Left lung (tissue), 10 donors: ENCODE results near the gene E4F1. TPM values are rescaled to one million over a fixed set of nuclear protein-coding genes. Genes with fewer than 3 reads are reported as not detected.
"Not testable (repeated sequence)": the region's sequence is repeated elsewhere in the genome, so short reads cannot be mapped to it uniquely, and the experiment has no call there.

Experiments used
- ATAC-seq: fragments of 200-7000 bp; cut with Tn5 transposase; one replicate; pipeline ENCODE4 v1.9.1; 2020; ENCODE audit warnings: moderate library complexity
- DNase-seq, 4 donors: peaks; one replicate each; pipeline ENCODE4 v3.0.0-alpha.2; 2013 to 2020
- H3K27ac ChIP-seq, 2 donors: fragments of 200-600 bp; sonication (generic) in 1 of 2; one replicate each; pipeline versions ENCODE4 v1.5.0 to v1.8.0; 2020 to 2021
- H3K27me3 ChIP-seq, 2 donors: fragments of 200-600 bp; sonication (generic) in 1 of 2; one replicate each; pipeline versions ENCODE4 v1.5.0 to v1.8.0; 2020 to 2021
- H3K36me3 ChIP-seq, 2 donors: fragments of 200-600 bp; sonication (generic) in 1 of 2; one replicate each; pipeline versions ENCODE4 v1.5.0 to v1.8.0; 2020 to 2021
- H3K4me1 ChIP-seq, 2 donors: fragments of 200-600 bp; one replicate each; pipeline ENCODE4 v1.8.0; 2021
- H3K4me3 ChIP-seq, 2 donors: fragments of 200-600 bp; sonication (generic) in 1 of 2; one replicate each; pipeline versions ENCODE4 v1.5.0 to v1.8.0; 2020 to 2021; ENCODE audit warnings: mild to moderate bottlenecking in 1 of 2
- H3K9me3 ChIP-seq, 2 donors: fragments of 200-600 bp; sonication (generic) in 1 of 2; one replicate each; pipeline versions ENCODE4 v1.5.0 to v1.8.0; 2020 to 2021
- CTCF ChIP-seq, 2 donors: fragments of 200-600 bp; sonication (generic) in 1 of 2; IDR thresholded peaks; one replicate each; pipeline versions ENCODE4 v1.5.0 to v1.8.0; 2021; ENCODE audit warnings: antibody characterized with exemption in 2 of 2
- intact Hi-C, 2 donors: fragments of 100-400 bp; cut with DNase I; formaldehyde crosslinking; loops; one replicate each; pipeline versions ENCODE4 v1.11.2 to v1.14.2; 2022
- polyA plus RNA-seq, 6 donors: library from polyadenylated mRNA; unstranded; fragments of 120-200 nt; gene quantifications; one replicate each; pipeline ENCODE4 v1.2.1, GENCODE V29; 2013; ENCODE audit not compliant: insufficient read length in 6 of 6
- total RNA-seq, 2 donors: library from RNA; stranded (reverse); fragmentation: NEBNext Ultra II Directional; extraction: Animal tissue kit (Norgen Biotek cat#: 25700); gene quantifications; one replicate each; pipeline ENCODE4 v1.2.1, GENCODE V29; 2021
- donor health status: DM: no; HTN: yes; CAD: no.
- donor health status: DM: no; HTN: no; CAD: no.

Gene E4F1
- total and polyA plus RNA-seq, 8 donors, result 12.7 to 22.6 (median 17.0) TPM

- Histone ChIP-seq H3K27ac (no peak overlapping the region), H3K27me3 (peaks cover 25 to 52% of the 10 kb centered on the region in 2 donors), H3K4me3 (no peak overlapping the region), H3K4me1 (peaks cover 2 to 24% of the 10 kb centered on the region in 2 donors), H3K36me3 (no peaks in the 10 kb centered on the region), H3K9me3 (no peaks in the 10 kb centered on the region)
- no peak for DNase-seq
- ATAC-seq, result no peak
- no peak for TF ChIP-seq CTCF (IDR thresholded peaks at IDR 0.05)
- intact Hi-C loops, result no loop called here
Measured at GRCh38 chr16:2199621-2200139, 23.7 kb upstream of the E4F1 start.

GRCh38 chr16:2200313-2200712 lies 23.1 kb upstream of the E4F1 start:
- DNase-seq, result no peak
- Histone ChIP-seq H3K4me3 (no peak overlapping the region), H3K4me1 (peaks cover 4 to 20% of the 10 kb centered on the region in 2 donors), H3K9me3 (no peaks in the 10 kb centered on the region), H3K27ac (no peak overlapping the region), H3K36me3 (no peaks in the 10 kb centered on the region), H3K27me3 (peaks cover 19 to 46% of the 10 kb centered on the region in 2 donors)
- no peak for TF ChIP-seq CTCF (IDR thresholded peaks at IDR 0.05)
- no peak for ATAC-seq
- intact Hi-C loops, result no loop called here

GRCh38 chr16:2203119-2203688 lies 20.2 kb upstream of the E4F1 start:
- DNase-seq, H3K9me3 ChIP-seq, intact Hi-C loops, H3K4me3 ChIP-seq, ATAC-seq, H3K27ac ChIP-seq: not testable (repeated sequence)
- Histone ChIP-seq H3K4me1 (peaks cover 13 to 31% of the 10 kb centered on the region in 2 donors), H3K27me3 (peaks cover 0 to 20% of the 10 kb centered on the region in 2 donors), H3K36me3 (peaks cover 0 to 15% of the 10 kb centered on the region in 2 donors)

GRCh38 chr16:2204416-2205103 lies 18.8 kb upstream of the E4F1 start:
- no peak for DNase-seq
- H3K9me3 ChIP-seq, result no peaks in the 10 kb centered on the region
- ATAC-seq, result no peak
- H3K4me1 ChIP-seq, result peaks cover 13 to 31% of the 10 kb centered on the region in 2 donors
- intact Hi-C loops, result no loop called here
- peak overlapping the region; percentile 62 to 74 for H3K4me3 ChIP-seq
- TF ChIP-seq CTCF (IDR thresholded peaks at IDR 0.05), result no peak
- peak overlapping the region; percentile 95 to 96 for H3K27ac ChIP-seq
- H3K36me3 ChIP-seq, result peaks cover 0 to 29% of the 10 kb centered on the region in 2 donors
- H3K27me3 ChIP-seq, result peaks cover 0 to 6% of the 10 kb centered on the region in 2 donors

- Histone ChIP-seq H3K4me1 (peaks cover 13 to 31% of the 10 kb centered on the region in 2 donors), H3K36me3 (peaks cover 0 to 37% of the 10 kb centered on the region in 2 donors), H3K27ac (peak within 1 kb of the TSS; percentile 95 to 96), H3K27me3 (no peaks in the 10 kb centered on the region), H3K4me3 (peak within 1 kb of the TSS; percentile 62 to 74), H3K9me3 (no peaks in the 10 kb centered on the region)
- DNase-seq (peak; percentile 88 to 96 (median 92)), ATAC-seq (peak; percentile 97)
- intact Hi-C loops, result no loop called here
- no peak for TF ChIP-seq CTCF (IDR thresholded peaks at IDR 0.05)
Measured at GRCh38 chr16:2205104-2205966, 18.1 kb upstream of the E4F1 start, which contains the start of gene MLST8. MLST8 (plus strand) TSS chr16:2205454; CDS start chr16:2206086, 632 bp downstream.
